Activated T-helper 1 cell treated with Interleukin-2 at 50 U/mL for 16 hours (primary cell): Measurements from ENCODE around the gene TSPAN14.

ENCODE experiments used
- DNase-seq: peaks from one replicate; pipeline ENCODE4 v3.0.0-alpha.2; 2020; ENCODE audit warnings: low read depth

Gene TSPAN14

GRCh38 chr10:80488539-80489066, 34.5 kb downstream of the TSPAN14 start:
- DNase-seq: no peak

GRCh38 chr10:80489371-80490112, 35.4 kb downstream of the TSPAN14 start:
- DNase-seq: no peak

GRCh38 chr10:80491251-80492102, 37.4 kb downstream of the TSPAN14 start:
- DNase-seq: no peak

GRCh38 chr10:80492848-80493521, 38.9 kb downstream of the TSPAN14 start:
- DNase-seq: no peak

- DNase-seq: no peak
Observed at GRCh38 chr10:80493522-80494051, 39.5 kb downstream of the TSPAN14 start.

- DNase-seq: no peak
Observed at GRCh38 chr10:80496555-80497172, 42.6 kb downstream of the TSPAN14 start.

- no peak for DNase-seq
Observed at GRCh38 chr10:80497187-80498077, 43.3 kb downstream of the TSPAN14 start.

- no peak for DNase-seq
Observed at GRCh38 chr10:80498078-80498832, 44.1 kb downstream of the TSPAN14 start.

- DNase-seq: no peak
Observed at GRCh38 chr10:80498833-80499741, 45.0 kb downstream of the TSPAN14 start.

- no peak for DNase-seq
Observed at GRCh38 chr10:80500572-80501380, 46.7 kb downstream of the TSPAN14 start.

- DNase-seq: no peak
Observed at GRCh38 chr10:80501381-80501912, 47.3 kb downstream of the TSPAN14 start.

GRCh38 chr10:80501913-80502521, 47.9 kb downstream of the TSPAN14 start:
- no peak for DNase-seq

GRCh38 chr10:80502621-80503583, 48.8 kb downstream of the TSPAN14 start:
- DNase-seq: no peak

- DNase-seq: no peak
Observed at GRCh38 chr10:80503584-80504157, 49.6 kb downstream of the TSPAN14 start.

GRCh38 chr10:80504158-80504811, 50.2 kb downstream of the TSPAN14 start:
- DNase-seq: no peak
